ENCODE measurements around the gene PLXDC1. TPM values are rescaled to one million over a fixed set of nuclear protein-coding genes. Genes with fewer than 3 reads are reported as not detected.

The PLXDC1 gene
- total RNA-seq, 1 experiment from 2014 or later = 2.0 TPM

DNA sequence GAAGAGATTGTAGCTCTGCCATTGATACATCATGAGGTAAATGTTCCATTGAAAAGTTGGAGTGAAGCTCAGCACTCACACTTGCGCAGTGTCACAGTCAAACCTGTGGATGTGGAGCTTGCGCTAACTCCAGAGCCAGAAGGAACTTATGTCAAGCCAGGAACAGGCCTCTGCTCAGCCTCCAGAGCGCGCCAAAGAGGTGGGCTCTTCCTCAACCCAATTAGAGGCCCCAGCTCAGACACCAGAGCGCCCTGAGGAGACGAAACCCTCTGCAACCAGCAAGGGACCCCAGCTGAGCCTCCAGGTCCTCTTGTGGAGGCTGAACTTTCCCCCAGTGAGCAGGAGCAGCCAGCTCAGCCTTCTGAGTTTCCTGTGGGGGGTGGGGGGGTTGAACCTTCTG is 122.7 kb downstream of the PLXDC1 start:
- no peak overlapping the region for H3K4ac ChIP-seq (ENCODE audit: low read depth, low read length)
- no peak overlapping the region for H3K18ac ChIP-seq (ENCODE audit: insufficient read length, low read depth, low read length)
- H3K4me2 ChIP-seq (ENCODE audit: insufficient read depth, insufficient read length, low read length) = no peak overlapping the region
- Mint-ChIP-seq H3K36me3 (ENCODE audit: insufficient read depth in 1 of 3, low read depth in 3 of 3) (no peaks in the 10 kb centered on the region), H3K4me1 (peaks cover 0 to 3% of the 10 kb centered on the region in 2 experiments; a peak in 1 of 4 replicates), H3K4me3 (no peak overlapping the region), H3K27ac (no peak overlapping the region), H3K27me3 (ENCODE audit: low read depth) (peaks cover 46% of the 10 kb centered on the region), H3K9me3 (peaks cover 0 to 2% of the 10 kb centered on the region in 2 experiments; a peak in 2 of 5 replicates)
- no peak overlapping the region for H3K27ac ChIP-seq (ENCODE audit: insufficient read length, low read depth, low read length)
- H3K14ac ChIP-seq (ENCODE audit: insufficient read depth, low read length) = no peak overlapping the region
- no peaks in the 10 kb centered on the region for H3K23me2 ChIP-seq (ENCODE audit: insufficient read length, low read depth, low read length, poor library complexity, severe bottlenecking)
- H3K4me1 ChIP-seq (ENCODE audit: insufficient read depth, low read length) = no peaks in the 10 kb centered on the region
- H4K91ac ChIP-seq (ENCODE audit: insufficient read length, low read depth, low read length) = no peak overlapping the region
- no peaks in the 10 kb centered on the region for H3K9me3 ChIP-seq (ENCODE audit: control insufficient read depth, low read depth, low read length)
- H2BK5ac ChIP-seq (ENCODE audit: insufficient read length, low read length) = no peak overlapping the region
- H3K79me2 ChIP-seq (ENCODE audit: insufficient read depth, low read length) = no peaks in the 10 kb centered on the region
- H3K79me1 ChIP-seq (ENCODE audit: insufficient read depth, low read depth, low read length, poor library complexity, severe bottlenecking) = no peaks in the 10 kb centered on the region
- DNase-seq = no peak
- WGBS (ENCODE audit: extremely low coverage, insufficient read length, low lambda C conversion rate) = no CpG with 5 or more reads among the region's 6 CpGs
- H4K5ac ChIP-seq (ENCODE audit: insufficient read length, low read depth, low read length) = no peak overlapping the region
- no peak overlapping the region for H3T11ph ChIP-seq (ENCODE audit: low read length)
- H2AFZ ChIP-seq (ENCODE audit: low read length) = no peak overlapping the region
- no peak overlapping the region for H2AK5ac ChIP-seq (ENCODE audit: insufficient read length, low read length)
- H2BK120ac ChIP-seq (ENCODE audit: low read depth, low read length, poor library complexity, severe bottlenecking) = no peak overlapping the region
- H2BK20ac ChIP-seq (ENCODE audit: low read depth, low read length, poor library complexity, severe bottlenecking) = no peak overlapping the region
- H3K56ac ChIP-seq (ENCODE audit: insufficient read length, low read depth, low read length) = no peak overlapping the region
- no peak overlapping the region for H2BK15ac ChIP-seq (ENCODE audit: low read depth, low read length)
- no peaks in the 10 kb centered on the region for H3K27me3 ChIP-seq (ENCODE audit: insufficient read depth, low read length)
- no peak overlapping the region for H3K23ac ChIP-seq (ENCODE audit: insufficient read length, low read depth, low read length)
- TF ChIP-seq, protein P1, sequence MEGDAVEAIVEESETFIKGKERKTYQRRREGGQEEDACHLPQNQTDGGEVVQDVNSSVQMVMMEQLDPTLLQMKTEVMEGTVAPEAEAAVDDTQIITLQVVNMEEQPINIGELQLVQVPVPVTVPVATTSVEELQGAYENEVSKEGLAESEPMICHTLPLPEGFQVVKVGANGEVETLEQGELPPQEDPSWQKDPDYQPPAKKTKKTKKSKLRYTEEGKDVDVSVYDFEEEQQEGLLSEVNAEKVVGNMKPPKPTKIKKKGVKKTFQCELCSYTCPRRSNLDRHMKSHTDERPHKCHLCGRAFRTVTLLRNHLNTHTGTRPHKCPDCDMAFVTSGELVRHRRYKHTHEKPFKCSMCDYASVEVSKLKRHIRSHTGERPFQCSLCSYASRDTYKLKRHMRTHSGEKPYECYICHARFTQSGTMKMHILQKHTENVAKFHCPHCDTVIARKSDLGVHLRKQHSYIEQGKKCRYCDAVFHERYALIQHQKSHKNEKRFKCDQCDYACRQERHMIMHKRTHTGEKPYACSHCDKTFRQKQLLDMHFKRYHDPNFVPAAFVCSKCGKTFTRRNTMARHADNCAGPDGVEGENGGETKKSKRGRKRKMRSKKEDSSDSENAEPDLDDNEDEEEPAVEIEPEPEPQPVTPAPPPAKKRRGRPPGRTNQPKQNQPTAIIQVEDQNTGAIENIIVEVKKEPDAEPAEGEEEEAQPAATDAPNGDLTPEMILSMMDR (conservative IDR thresholded peaks at IDR 0.05) = no peak
- H3K9ac ChIP-seq (ENCODE audit: extremely low read depth, insufficient read length, low read length) = no peak overlapping the region
- H2BK12ac ChIP-seq (ENCODE audit: insufficient read length, low read depth, low read length) = no peak overlapping the region
- H4K8ac ChIP-seq (replicated peaks; ENCODE audit: insufficient read length, low read depth, low read length) = no peak overlapping the region
- H4K20me1 ChIP-seq (ENCODE audit: control insufficient read depth, insufficient read depth, insufficient read length) = no peaks in the 10 kb centered on the region
